Omental fat pad (tissue), 4 donors: Measurements from ENCODE around the gene KRT74. TPM values are rescaled to one million over a fixed set of nuclear protein-coding genes. Genes with fewer than 3 reads are reported as not detected.

Source experiments
- ATAC-seq: fragments of 150-250 bp; one replicate; pipeline ENCODE4 v1.9.1; 2016; ENCODE audit warnings: mild to moderate bottlenecking, moderate library complexity; ENCODE audit not compliant: low FRiP score
- DNase-seq: peaks from one replicate; pipeline ENCODE4 v3.0.0-alpha.2; 2019; ENCODE audit warnings: low spot score
- total RNA-seq, 4 donors: library from RNA; depleted of rRNA; stranded (reverse); fragments of >200 nt; gene quantifications; one replicate each; pipeline ENCODE4 v1.1.0, GENCODE V29; 2016
- TF ChIP-seq, protein P1 (sequence below), 3 donors: fragments of 450-650 bp; IDR thresholded peaks; one replicate each; pipeline ENCODE4 v1.5.1; 2016 to 2017; ENCODE audit warnings: antibody characterized with exemption in 3 of 3, mild to moderate bottlenecking in 3 of 3, moderate library complexity in 2 of 3

The KRT74 gene
- total RNA-seq: not detected

GRCh38 chr12:52573743-52574142, at the start of gene KRT74:
Gene KRT74, minus strand, starts transcription at chr12:52573843. Its CDS starts 66 bp downstream, at chr12:52573777.
- ATAC-seq (no peak), DNase-seq (no peak)
- TF ChIP-seq, protein P1, sequence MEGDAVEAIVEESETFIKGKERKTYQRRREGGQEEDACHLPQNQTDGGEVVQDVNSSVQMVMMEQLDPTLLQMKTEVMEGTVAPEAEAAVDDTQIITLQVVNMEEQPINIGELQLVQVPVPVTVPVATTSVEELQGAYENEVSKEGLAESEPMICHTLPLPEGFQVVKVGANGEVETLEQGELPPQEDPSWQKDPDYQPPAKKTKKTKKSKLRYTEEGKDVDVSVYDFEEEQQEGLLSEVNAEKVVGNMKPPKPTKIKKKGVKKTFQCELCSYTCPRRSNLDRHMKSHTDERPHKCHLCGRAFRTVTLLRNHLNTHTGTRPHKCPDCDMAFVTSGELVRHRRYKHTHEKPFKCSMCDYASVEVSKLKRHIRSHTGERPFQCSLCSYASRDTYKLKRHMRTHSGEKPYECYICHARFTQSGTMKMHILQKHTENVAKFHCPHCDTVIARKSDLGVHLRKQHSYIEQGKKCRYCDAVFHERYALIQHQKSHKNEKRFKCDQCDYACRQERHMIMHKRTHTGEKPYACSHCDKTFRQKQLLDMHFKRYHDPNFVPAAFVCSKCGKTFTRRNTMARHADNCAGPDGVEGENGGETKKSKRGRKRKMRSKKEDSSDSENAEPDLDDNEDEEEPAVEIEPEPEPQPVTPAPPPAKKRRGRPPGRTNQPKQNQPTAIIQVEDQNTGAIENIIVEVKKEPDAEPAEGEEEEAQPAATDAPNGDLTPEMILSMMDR (IDR thresholded peaks at IDR 0.05): no peak

- TF ChIP-seq, protein P1 (IDR thresholded peaks at IDR 0.05): no peak
Measured at GRCh38 chr12:52622349-52622748, 48.7 kb upstream of the KRT74 start.

GRCh38 chr12:52618866-52619265, 45.2 kb upstream of the KRT74 start:
- no peak for DNase-seq
- TF ChIP-seq, protein P1 (IDR thresholded peaks at IDR 0.05): no peak
- no peak for ATAC-seq

More at GRCh38 chr12:52622349-52622748, 48.7 kb upstream of the KRT74 start:
- DNase-seq (no peak), ATAC-seq (no peak)

GRCh38 chr12:52618216-52618615, 44.6 kb upstream of the KRT74 start, which contains the start of gene KRT73:
Gene KRT73, minus strand, starts transcription at chr12:52618559. Its CDS starts 35 bp downstream, at chr12:52618524.
- ATAC-seq (no peak), DNase-seq (no peak)
- TF ChIP-seq, protein P1 (IDR thresholded peaks at IDR 0.05): no peak

- no peak for DNase-seq
- TF ChIP-seq, protein P1 (IDR thresholded peaks at IDR 0.05): no peak
- no peak for ATAC-seq
Measured at GRCh38 chr12:52617403-52617785, 43.8 kb upstream of the KRT74 start.

DNA sequence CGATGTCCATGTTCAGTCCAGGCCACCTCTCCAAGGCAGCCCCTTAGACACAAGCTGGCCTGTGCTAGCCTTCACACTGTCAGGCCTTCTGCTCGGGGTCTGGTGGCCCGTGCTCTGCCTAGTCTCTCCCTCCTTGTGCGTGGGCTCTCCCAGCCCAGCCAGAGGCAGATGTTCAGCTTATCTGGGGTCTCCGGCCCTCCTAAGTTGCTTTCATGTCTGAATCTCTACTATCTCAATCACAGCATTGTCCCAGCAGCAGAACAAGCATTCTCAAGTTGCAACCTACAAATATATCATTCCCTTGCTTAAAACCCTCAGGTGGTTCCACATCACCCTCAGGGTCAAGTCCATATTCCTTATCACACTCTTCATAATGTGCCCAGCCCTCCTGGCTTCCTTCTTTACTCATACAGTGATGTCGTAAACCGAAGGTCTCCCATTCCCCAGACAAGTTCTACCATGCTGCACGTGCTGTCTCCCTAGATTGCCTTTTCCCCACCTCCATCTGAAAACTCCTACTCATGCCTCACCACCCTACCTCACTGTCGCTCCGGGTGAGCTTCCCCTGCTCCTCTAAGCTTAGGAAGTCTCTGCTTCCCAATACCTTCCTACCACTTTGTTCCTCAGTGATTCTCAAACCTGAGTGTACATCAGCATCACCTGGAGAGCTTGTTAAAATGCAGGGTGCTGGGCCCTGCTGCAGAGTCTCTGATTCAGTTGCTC, 43.2 kb upstream of the KRT74 start:
- ATAC-seq (no peak), DNase-seq (no peak)
- TF ChIP-seq, protein P1 (IDR thresholded peaks at IDR 0.05): no peak

DNA sequence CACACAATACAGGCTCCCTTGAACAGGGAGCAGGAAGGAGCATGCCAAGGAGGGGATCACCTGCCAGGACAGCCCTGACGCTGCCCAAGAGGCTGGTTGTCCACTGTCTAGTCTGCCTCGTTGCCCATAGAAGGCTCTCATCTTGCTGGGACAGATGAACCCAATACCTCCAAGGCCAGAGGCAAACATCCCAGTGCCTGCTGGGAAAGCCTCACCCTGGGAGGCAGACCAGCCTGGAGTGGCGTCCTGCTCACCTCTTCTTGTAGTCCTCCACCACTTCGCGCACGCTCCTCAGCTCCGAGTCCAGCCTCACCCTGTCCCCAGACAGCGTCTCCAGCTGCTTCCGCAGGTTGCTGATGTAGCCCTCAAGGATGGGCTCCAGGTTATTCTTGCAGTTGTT, 42.3 kb upstream of the KRT74 start:
- DNase-seq: no peak
- ATAC-seq: no peak
- TF ChIP-seq, protein P1 (IDR thresholded peaks at IDR 0.05): no peak
